Large intestine (tissue), 12 donors: ENCODE measurements around the gene KCTD18. TPM values are rescaled to one million over a fixed set of nuclear protein-coding genes. Genes with fewer than 3 reads are reported as not detected.
A peak's percentile ranks its signal among the peaks of the same experiment; 100 is the strongest.

Experiments
- DNase-seq, 2 donors: peaks; one replicate each; pipeline versions ENCODE4 v3.0.0 to v3.0.0-alpha.2; 2013
- H3K27ac ChIP-seq: one replicate; pipeline ENCODE4 v1.5.1; 2013; ENCODE audit warnings: low read length
- H3K27me3 ChIP-seq: 2 replicates; pipeline ENCODE4 v1.6.1; 2013; ENCODE audit warnings: low read length; ENCODE audit not compliant: control insufficient read depth, insufficient read depth
- H3K36me3 ChIP-seq: 2 replicates; pipeline ENCODE4 v1.6.1; 2013; ENCODE audit warnings: low read length; ENCODE audit not compliant: control insufficient read depth, insufficient read depth
- H3K4me1 ChIP-seq: one replicate; pipeline ENCODE4 v1.6.1; 2013; ENCODE audit warnings: low read length; ENCODE audit not compliant: control insufficient read depth, insufficient read depth
- H3K4me3 ChIP-seq: one replicate; pipeline ENCODE4 v1.5.1; 2013; ENCODE audit warnings: low read length
- H3K9me3 ChIP-seq: one replicate; pipeline ENCODE4 v1.6.1; 2013; ENCODE audit warnings: mild to moderate bottlenecking, low read depth, low read length, moderate library complexity; ENCODE audit not compliant: control insufficient read depth
- WGBS: methylation state at CpG from one replicate; pipeline ENCODE4 v1.1.5; 2013; ENCODE audit warnings: low lambda C conversion rate; ENCODE audit not compliant: insufficient coverage; 5-methylcytosine and 5-hydroxymethylcytosine counted together
- long read RNA-seq, 11 donors: transcript quantifications; one replicate each; lab custom pipeline, GENCODE V29; 2026
- polyA plus RNA-seq: library from polyadenylated mRNA; unstranded; fragments of 120-200 nt; gene quantifications from one replicate; pipeline ENCODE4 v1.2.1, GENCODE V29; 2013

KCTD18 gene
- 13.3 TPM for polyA plus RNA-seq
- long read RNA-seq, donor 1 = 0 reads
- long read RNA-seq, donor 2, partial matches to known transcripts = 5 of 7 reads
- long read RNA-seq, donor 2, other reads (novel, unspliced or antisense) = 0 of 7 reads
- long read RNA-seq, donor 3 = 0 reads
- long read RNA-seq, donor 4 = 0 reads
- long read RNA-seq, donor 5, partial matches to known transcripts = 0 of 2 reads
- long read RNA-seq, donor 5, other reads (novel, unspliced or antisense) = 0 of 2 reads
- long read RNA-seq, donor 6 = 0 reads
- long read RNA-seq, donor 7, partial matches to known transcripts = 0 of 2 reads
- long read RNA-seq, donor 7, other reads (novel, unspliced or antisense) = 0 of 2 reads
- long read RNA-seq, donor 8, partial matches to known transcripts = 0 of 1 reads
- long read RNA-seq, donor 8, other reads (novel, unspliced or antisense) = 0 of 1 reads
- long read RNA-seq, donor 9, partial matches to known transcripts = 0 of 2 reads
- long read RNA-seq, donor 9, other reads (novel, unspliced or antisense) = 0 of 2 reads
- long read RNA-seq, donor 10, partial matches to known transcripts = 0 of 5 reads
- long read RNA-seq, donor 10, other reads (novel, unspliced or antisense) = 0 of 5 reads
- long read RNA-seq, donor 11, partial matches to known transcripts = 0 of 1 reads
- long read RNA-seq, donor 11, other reads (novel, unspliced or antisense) = 0 of 1 reads

DNA sequence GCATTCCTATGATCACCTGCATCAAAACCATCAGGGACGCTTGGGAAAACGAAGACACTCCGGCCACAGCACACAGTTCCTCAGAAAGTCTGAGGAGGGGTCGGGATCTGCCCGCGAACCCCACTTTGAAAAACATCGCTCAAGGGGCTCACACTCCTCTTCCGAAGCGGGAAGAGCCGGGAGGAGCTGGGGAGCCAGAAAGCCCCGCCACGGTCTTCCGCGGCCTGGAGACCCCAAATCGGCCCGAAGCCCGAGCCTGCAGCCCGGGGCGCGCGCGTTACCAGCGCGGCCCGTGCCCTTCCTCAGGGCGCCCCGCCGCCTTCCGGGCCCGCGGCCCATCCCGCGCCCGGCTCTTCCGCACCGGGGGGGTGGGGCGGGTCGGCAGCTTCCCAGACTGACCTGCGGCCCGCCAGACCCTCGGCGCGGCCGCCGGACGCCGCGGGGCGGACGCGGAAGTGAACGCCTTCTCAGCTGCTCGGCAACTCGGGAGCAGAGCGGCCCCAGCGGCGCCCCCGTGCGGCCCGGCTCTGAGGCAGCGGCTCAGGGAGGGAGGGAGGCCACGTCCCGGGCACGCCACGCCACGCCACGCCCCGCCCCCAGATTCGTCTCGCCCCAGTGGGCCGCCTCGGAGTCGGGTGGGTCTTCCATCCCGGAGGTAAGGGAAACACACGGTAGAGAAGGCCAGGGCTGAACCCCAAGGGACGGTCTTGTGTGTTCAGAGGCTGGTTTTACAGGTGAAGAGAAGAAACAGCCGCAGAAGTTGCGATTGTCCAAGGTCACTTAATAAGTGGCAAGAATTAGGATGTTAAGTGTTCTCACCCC is at the start of gene KCTD18:
Gene KCTD18, minus strand, starts transcription at position 457 of the 822 bp plus-strand sequence. CDS start 3,052 bp downstream, outside the sequence.
- no peaks in the 10 kb centered on the region for H3K36me3 ChIP-seq
- H3K9me3 ChIP-seq = no peaks in the 10 kb centered on the region
- H3K27ac ChIP-seq = peak within 1 kb of the TSS; percentile 76
- peak within 1 kb of the TSS; percentile 74 for H3K4me3 ChIP-seq
- peak; percentile 88 to 93 for DNase-seq
- no CpG with 5 or more reads among the region's 78 CpGs for WGBS
- H3K27me3 ChIP-seq = no peaks in the 10 kb centered on the region
- peaks cover 3% of the 10 kb centered on the region for H3K4me1 ChIP-seq

DNA sequence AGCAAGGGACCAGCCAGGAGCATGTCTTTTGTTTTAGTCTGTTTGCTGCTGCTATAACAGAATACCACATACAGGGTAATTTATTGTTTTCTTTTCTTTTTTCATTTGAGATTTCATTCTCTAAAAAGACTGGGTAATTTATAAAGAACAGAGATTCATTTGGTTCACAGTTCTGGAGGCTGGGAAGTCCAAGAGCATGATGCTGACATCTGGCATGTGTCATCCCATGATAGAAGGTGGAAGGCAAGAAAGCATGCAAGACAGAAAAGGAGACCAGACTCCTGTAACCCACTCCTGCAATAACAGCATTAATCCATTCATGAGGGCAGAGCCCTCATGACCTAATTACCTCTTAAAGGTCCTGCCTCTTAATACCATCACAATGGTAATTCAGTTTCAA is 30.9 kb upstream of the KCTD18 start:
- Histone ChIP-seq H3K36me3 (peaks cover 3% of the 10 kb centered on the region), H3K4me3 (no peak overlapping the region)

DNA sequence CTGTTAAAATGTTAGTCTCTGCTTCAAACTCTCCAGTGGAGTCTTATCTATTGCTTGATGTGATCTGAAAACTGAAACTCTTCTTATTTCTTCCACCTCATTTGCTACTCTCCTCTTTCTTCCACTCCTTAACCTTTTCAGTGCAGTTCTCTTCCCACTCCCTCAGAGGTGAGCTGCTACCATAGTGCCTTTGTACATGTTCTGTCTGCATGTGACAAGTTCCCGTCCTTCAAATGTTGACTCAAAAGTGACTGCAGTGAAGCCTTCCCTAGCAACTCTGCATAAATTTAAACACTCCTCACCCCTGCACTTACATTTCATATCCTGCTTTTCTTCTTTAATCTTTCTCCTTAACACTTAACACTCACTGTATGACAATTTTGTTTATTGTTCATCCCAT is 28.3 kb upstream of the KCTD18 start:
- WGBS = no CpG with 5 or more reads among the region's 1 CpG
- H3K36me3 ChIP-seq = peaks cover 3% of the 10 kb centered on the region

More for the DNA sequence above, 30.9 kb upstream of the KCTD18 start:
- Histone ChIP-seq H3K27ac (no peak overlapping the region), H3K4me1 (no peaks in the 10 kb centered on the region), H3K9me3 (no peaks in the 10 kb centered on the region), H3K27me3 (no peaks in the 10 kb centered on the region)
- no peak for DNase-seq

DNA sequence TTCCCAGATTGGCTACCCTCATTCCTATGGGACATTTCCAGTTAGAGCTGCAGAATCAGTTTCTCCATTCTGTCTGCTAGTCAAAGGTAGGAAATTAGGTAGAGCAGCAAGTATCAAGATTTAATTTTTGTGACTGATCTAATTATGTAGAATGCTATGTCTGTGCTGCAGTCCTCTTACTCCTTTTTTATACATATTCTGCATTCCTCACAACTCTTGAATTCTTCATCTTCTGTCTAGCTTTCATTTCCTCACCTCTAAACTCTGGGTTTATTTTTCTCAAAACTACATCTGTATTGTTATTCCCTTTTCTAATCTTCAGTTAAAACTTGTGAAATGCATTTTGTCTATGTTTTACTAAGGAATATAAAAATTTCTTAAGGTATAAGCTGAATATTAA is 24.7 kb upstream of the KCTD18 start:
- H3K27me3 ChIP-seq = no peaks in the 10 kb centered on the region
- H3K27ac ChIP-seq = no peak overlapping the region
- no peak overlapping the region for H3K4me3 ChIP-seq
- DNase-seq = no peak
- no peaks in the 10 kb centered on the region for H3K4me1 ChIP-seq
- no peaks in the 10 kb centered on the region for H3K9me3 ChIP-seq
- no peaks in the 10 kb centered on the region for H3K36me3 ChIP-seq

More for the DNA sequence above, 28.3 kb upstream of the KCTD18 start:
- Histone ChIP-seq H3K4me1 (no peaks in the 10 kb centered on the region), H3K4me3 (no peak overlapping the region), H3K27me3 (no peaks in the 10 kb centered on the region), H3K27ac (no peak overlapping the region), H3K9me3 (no peaks in the 10 kb centered on the region)
- DNase-seq = no peak

DNA sequence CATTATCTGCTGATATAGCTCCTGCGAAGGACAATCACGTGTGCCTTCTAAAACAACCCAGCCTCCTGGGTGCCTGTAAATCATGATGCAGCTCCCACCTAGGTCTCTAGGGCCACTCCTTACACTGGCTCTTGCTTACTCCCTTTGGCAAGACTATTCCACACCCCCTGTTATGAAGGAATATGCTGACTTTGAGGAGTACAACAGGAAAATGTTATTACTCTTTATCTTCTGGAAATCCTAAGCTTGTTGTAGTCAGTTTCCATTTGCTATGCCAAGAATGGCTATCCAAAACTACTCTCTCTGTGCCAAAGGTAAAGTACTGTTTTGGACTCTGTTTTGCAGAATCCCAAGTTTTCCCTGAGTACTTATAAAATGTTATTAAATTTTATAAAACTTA is 23.9 kb upstream of the KCTD18 start:
- no peak for DNase-seq
- Histone ChIP-seq H3K27ac (no peak overlapping the region), H3K27me3 (no peaks in the 10 kb centered on the region), H3K4me3 (no peak overlapping the region), H3K36me3 (no peaks in the 10 kb centered on the region), H3K9me3 (no peaks in the 10 kb centered on the region), H3K4me1 (no peaks in the 10 kb centered on the region)
- WGBS = no CpG with 5 or more reads among the region's 2 CpGs

DNA sequence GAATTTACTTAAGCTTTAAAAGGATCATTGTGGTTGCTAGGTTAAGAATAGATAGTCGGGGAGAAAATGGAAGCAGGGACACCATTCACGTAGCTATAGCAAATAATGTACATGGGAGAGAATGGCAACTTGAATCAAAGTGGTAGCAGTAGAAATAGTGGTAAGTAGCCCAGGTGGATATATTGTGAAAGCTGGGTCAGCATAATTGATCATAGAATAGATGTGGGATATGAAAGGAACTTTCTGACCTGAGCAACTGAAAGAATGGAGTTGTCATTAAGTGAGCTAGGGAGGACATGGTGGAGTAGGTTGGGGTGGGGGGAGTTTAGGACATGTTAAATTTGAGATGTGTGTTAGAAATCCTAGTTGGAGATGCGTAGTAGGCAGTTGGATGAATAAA is 18.4 kb upstream of the KCTD18 start:
- Histone ChIP-seq H3K27ac (no peak overlapping the region), H3K4me1 (peaks cover 5% of the 10 kb centered on the region), H3K9me3 (no peaks in the 10 kb centered on the region), H3K4me3 (no peak overlapping the region), H3K27me3 (no peaks in the 10 kb centered on the region), H3K36me3 (no peaks in the 10 kb centered on the region)
- WGBS = 100% methylated on average over 1 of the region's 3 CpGs
- no peak for DNase-seq

DNA sequence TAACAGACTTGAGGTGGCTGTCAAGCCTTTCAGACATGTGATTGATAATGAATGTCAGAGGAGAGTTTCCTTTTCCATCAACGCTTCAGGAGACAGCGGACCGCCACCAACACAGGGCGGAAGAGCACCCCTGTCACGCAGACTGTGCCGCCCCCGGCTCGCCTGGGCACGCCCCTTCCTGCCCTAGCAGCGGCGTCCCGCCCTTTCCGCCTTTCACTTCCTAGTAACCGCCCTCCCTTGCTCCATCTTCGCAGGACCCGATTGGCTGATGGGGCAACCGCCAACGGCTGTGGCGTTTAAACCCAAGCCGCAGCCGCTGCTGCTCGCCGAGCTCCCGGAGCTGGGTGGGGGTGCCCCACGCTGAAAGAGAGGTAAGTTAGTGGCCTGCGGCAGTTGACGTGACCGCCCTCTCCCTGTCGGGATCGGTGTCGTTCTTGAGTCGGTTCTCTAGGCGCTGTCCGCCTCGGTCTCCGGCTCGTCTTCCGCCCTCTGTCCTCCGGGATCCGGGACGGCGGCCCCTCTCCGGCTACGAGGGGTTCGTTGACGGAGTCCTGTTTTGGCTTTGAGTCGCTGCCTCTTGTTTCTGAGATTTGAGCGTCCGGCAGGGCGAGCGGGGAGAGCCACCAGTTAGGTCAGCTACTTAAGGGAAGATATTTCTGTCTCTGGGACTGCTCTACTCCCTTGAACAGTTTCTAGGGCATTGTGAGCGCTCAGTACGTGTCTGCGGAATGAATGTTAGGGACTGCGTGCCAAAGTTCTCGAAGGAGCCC is 16.2 kb upstream of the KCTD18 start, which contains the start of gene SGO2:
Gene SGO2, plus strand, starts transcription at position 326 of the 770 bp plus-strand sequence. CDS start 6,769 bp downstream, outside the sequence.
- Histone ChIP-seq H3K4me3 (peak within 1 kb of the TSS; percentile 65), H3K27ac (peak within 1 kb of the TSS; percentile 42), H3K4me1 (peaks cover 5% of the 10 kb centered on the region), H3K9me3 (no peaks in the 10 kb centered on the region), H3K36me3 (no peaks in the 10 kb centered on the region), H3K27me3 (peaks cover 2% of the 10 kb centered on the region)
- DNase-seq = peak; percentile 95 to 96
- WGBS = no CpG with 5 or more reads among the region's 56 CpGs

DNA sequence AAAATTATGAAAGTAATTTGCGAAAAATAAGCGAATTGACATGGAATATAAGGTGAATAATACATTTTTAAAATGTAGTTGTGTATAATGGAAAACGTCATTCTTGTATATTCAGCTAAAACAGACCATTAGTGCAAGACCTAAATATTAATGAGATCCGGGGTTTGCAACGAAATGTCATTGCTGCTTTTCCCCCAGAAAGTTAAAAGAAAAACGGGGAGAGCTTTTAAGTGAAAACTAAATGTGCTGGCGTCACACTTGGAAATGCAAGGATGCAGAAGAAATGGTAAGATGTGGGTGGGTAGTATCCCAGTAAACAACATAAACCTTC is 15.6 kb upstream of the KCTD18 start:
- WGBS = 34% methylated on average over 6 of the region's 7 CpGs
- no peak for DNase-seq
- Histone ChIP-seq H3K4me1 (peaks cover 5% of the 10 kb centered on the region), H3K27me3 (peaks cover 2% of the 10 kb centered on the region), H3K4me3 (peak overlapping the region; percentile 65), H3K36me3 (no peaks in the 10 kb centered on the region), H3K9me3 (no peaks in the 10 kb centered on the region), H3K27ac (peak overlapping the region; percentile 42)

DNA sequence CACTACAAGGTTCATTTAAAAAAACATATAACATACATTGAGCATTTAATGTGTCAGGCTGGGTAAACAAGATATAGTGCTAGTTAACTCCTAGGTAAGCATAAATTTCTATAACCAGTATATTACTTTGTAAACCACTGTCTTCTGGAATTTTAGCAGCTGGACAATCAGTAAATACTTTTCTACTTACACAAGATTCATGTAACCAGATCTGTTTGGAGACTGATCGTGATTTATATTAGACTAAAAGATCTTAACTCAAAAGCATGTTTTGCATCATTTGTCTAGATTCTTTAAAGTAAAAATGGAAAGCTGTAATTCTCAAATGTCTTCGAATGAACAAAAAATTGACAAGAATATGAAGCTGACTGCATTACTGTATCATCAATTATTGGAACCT is 15.2 kb upstream of the KCTD18 start:
- Histone ChIP-seq H3K4me1 (peaks cover 5% of the 10 kb centered on the region), H3K36me3 (no peaks in the 10 kb centered on the region), H3K27ac (no peak overlapping the region), H3K27me3 (peaks cover 2% of the 10 kb centered on the region), H3K9me3 (no peaks in the 10 kb centered on the region), H3K4me3 (peak overlapping the region; percentile 65)
- DNase-seq = no peak
- WGBS = 90% methylated on average over 2 of the region's 2 CpGs

DNA sequence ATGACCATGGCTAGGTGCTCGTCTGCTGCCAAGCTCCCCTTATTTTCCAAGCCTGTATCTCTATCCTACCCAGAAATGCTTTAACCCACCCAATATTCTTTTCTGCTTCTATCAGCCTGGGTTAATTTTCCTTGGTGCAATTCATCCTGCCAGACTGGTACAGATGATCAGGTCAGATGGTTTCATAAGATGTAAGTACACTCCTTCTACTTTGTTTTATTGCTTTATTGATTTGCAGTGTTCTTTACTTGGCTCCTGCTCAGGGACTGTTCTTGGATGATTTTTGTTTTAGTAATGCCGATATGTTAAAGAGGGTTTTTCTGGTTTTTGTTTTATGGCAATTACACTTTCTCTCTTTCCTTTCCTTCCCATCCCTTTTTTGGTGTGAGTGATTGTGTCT is 13.7 kb upstream of the KCTD18 start:
- peak in 1 of 2 donors; percentile 3 for DNase-seq
- H3K4me1 ChIP-seq = peaks cover 5% of the 10 kb centered on the region
- H3K27ac ChIP-seq = no peak overlapping the region
- H3K9me3 ChIP-seq = no peaks in the 10 kb centered on the region
- H3K27me3 ChIP-seq = peaks cover 2% of the 10 kb centered on the region
- H3K4me3 ChIP-seq = no peak overlapping the region
- H3K36me3 ChIP-seq = no peaks in the 10 kb centered on the region
- no CpG with 5 or more reads among the region's 2 CpGs for WGBS
